GM19193 (cell line): ENCODE data around the gene C22orf15.

Source experiments
- POLR2A ChIP-seq: IDR thresholded peaks from 4 replicates; pipeline ENCODE4 v1.6.1; 2011; ENCODE audit not compliant: insufficient read depth, insufficient read length; ENCODE audit errors: extremely low read depth

Gene C22orf15

DNA sequence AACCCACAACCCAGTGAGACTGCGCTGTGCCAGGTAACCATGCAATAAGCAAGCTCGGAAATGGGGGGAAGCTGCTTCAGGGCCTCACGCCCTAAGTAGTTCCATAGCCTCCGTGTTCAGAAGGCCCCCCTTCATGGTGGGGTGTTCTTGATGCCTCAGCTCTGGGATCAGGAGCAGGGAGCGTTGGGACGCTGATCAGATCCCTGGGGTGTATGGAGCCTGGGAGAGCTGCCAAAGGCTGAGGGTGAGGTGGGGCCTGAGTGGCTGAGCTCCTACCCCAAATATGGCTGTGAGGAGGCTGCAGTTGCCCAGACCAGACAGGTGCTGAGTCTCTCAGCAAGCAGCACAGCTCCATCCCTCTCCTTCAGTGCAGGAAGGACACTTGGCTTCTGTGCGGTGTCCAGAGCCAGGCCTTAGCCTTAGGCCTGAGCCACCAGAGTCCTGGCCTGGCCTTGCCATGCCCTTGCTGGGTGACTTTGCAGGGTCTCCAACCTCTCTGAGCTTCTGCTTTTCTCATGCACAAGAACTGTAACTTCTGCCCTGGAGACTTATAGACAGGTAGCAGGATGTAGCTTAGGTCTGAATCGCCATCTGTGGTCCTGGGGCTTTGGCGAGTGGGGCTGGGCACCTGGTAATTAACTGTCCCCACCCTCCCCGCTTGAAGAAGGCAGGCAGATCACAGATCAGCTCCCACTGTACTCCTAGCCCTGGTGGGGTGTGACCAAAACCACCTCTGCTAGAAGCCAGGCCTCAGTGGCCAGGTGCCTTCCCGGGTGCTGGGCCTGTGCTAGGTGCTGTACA lies 15.2 kb downstream of the C22orf15 start:
- TF ChIP-seq POLR2A = no peak

DNA sequence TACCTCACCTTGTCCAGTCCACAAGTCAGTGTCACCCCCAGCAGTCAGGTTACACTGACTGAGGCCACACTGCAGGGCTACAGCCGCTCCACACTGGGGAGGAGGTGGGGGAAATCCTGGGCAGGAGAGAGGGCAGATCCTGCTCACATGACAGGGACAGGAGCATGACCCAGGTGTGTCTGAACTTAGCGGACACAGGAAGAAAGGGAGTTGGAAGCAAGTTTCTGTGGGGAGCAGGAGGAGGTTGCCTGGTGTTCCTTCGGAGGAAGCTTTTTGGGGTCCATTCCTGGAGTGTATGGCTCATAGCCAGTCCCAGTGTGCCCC lies 15.7 kb downstream of the C22orf15 start:
- TF ChIP-seq POLR2A = no peak

DNA sequence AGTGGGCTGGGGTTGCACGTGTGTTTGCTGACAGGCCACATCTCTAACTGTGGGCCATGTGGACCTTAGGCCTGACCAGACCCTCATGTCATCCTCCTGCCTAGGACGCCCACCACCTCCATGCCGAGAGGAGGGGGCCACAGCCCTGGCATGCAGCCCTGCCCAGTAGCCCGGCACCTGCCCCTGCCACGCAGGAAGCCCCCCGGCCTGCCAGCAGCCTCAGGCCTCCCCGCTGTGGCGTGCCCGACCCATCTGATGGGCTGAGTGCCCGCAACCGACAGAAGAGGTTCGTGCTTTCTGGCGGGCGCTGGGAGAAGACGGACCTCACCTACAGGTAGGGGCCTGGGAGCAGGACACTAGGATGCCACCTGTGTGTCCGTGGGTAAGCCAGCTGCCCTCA lies 16.3 kb downstream of the C22orf15 start:
- no peak for TF ChIP-seq POLR2A

DNA sequence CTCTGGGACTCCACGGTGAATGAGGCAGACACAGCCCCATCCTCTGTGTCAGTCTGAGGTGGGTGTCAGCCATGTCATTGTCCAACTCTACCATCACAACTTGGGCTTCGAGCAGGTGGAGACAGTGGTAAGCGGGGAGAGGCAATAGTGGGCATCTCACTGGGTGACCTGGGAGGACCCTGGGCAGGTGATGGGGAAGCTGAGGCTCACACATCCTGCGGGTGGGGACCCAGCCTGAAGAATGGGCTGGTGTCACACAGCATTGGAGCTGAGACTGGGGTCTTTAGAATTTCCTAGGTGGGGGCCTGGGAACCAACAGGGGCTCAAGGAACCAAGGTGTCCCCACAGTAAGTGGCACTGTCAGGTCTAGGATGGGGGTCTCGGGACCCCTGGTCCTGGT lies 16.9 kb downstream of the C22orf15 start:
- TF ChIP-seq POLR2A = no peak

DNA sequence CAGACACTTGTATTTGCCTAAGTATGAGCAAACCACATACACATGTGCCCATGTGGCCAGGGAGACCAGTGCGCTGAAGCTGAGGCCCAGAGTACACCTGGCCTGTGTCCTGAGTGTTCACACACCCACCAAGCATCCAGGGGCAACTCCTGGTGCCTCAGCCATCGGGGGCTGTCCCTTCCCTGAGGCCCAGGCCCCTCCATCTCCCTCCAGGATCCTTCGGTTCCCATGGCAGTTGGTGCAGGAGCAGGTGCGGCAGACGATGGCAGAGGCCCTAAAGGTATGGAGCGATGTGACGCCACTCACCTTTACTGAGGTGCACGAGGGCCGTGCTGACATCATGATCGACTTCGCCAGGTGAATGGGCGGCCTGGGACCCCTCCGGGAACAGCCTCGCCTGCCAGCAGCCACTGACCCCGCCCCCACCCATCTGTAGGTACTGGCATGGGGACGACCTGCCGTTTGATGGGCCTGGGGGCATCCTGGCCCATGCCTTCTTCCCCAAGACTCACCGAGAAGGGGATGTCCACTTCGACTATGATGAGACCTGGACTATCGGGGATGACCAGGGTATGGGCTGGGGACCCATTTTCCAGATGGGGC lies 17.5 kb downstream of the C22orf15 start:
- no peak for TF ChIP-seq POLR2A

DNA sequence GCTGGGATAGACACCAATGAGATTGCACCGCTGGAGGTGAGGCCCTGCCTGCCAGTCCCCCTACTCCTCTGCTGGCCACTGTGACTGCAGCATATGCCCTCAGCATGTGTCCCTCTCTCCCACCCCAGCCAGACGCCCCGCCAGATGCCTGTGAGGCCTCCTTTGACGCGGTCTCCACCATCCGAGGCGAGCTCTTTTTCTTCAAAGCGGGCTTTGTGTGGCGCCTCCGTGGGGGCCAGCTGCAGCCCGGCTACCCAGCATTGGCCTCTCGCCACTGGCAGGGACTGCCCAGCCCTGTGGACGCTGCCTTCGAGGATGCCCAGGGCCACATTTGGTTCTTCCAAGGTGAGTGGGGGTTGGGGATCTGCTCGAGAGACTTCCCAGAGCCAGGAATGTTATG lies 18.3 kb downstream of the C22orf15 start:
- TF ChIP-seq POLR2A = no peak

DNA sequence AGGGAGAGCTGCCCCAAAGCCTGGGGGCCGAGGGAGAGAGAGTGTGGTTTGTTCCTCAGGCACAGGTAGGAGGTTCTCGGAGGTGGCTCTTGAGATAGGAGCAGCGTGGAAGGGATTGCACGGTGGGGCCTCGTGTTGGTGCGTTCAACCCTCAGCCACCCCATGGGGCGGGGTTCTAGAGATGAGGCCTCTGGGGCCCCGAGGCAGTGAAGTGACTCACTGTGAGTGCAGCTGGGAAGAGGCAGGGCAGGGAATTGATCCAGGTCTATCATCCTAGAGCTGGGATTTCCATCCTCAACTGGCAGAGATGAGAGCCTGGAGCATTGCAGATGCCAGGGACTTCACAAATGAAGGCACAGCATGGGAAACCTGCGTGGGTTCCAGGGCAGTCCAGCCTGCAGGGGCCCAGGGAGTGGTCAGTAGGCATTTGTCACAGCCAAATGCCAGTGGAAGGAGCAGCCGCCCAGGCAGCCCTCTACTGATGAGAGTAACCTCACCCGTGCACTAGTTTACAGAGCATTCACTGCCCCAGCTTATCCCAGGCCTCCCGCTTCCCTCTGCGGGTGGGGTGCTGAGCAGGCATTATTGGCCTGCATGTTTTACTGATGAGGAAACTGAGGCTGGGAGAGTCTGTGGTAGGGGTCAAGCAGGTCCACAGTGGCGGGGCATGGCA lies 18.9 kb downstream of the C22orf15 start:
- TF ChIP-seq POLR2A = no peak

DNA sequence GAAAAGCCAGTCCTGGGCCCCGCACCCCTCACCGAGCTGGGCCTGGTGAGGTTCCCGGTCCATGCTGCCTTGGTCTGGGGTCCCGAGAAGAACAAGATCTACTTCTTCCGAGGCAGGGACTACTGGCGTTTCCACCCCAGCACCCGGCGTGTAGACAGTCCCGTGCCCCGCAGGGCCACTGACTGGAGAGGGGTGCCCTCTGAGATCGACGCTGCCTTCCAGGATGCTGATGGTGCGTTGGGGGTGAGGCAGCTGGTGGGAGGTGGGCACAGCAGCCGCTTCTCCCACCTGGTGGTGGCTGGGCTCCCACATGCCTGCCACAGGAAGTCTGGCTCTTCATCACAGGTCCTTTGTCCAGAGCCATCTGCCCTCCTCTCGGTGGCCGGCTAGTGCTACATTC lies 19.5 kb downstream of the C22orf15 start:
- no peak for TF ChIP-seq POLR2A

DNA sequence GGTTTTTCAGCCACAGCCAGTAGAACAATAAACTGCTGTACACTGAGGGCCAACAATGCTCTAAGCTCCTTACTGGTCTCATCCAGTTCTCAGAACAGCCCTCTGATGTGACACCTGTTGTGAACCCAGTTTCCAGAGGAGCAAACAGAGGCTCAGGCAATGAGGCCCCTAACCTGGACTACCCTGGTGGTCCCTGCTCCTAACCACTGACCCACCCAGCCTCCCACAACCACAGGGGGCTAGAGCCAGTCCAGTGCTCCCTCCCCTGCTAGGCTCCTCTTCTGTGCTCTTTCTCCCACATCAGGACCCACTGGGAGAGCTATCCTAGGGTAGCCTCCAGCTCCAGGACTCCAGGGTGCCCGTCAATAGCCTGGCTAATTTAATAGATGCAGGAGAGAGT lies 19.9 kb downstream of the C22orf15 start:
- TF ChIP-seq POLR2A = no peak

DNA sequence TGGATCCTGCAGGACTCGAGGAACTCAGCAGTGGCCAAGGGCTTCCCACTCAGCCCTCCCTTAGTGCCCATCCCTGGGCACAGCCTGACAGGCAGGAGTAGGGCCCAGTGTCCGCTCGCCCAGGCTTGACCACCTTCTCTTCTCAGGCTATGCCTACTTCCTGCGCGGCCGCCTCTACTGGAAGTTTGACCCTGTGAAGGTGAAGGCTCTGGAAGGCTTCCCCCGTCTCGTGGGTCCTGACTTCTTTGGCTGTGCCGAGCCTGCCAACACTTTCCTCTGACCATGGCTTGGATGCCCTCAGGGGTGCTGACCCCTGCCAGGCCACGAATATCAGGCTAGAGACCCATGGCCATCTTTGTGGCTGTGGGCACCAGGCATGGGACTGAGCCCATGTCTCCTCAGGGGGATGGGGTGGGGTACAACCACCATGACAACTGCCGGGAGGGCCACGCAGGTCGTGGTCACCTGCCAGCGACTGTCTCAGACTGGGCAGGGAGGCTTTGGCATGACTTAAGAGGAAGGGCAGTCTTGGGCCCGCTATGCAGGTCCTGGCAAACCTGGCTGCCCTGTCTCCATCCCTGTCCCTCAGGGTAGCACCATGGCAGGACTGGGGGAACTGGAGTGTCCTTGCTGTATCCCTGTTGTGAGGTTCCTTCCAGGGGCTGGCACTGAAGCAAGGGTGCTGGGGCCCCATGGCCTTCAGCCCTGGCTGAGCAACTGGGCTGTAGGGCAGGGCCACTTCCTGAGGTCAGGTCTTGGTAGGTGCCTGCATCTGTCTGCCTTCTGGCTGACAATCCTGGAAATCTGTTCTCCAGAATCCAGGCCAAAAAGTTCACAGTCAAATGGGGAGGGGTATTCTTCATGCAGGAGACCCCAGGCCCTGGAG lies 20.7 kb downstream of the C22orf15 start:
- no peak for TF ChIP-seq POLR2A

DNA sequence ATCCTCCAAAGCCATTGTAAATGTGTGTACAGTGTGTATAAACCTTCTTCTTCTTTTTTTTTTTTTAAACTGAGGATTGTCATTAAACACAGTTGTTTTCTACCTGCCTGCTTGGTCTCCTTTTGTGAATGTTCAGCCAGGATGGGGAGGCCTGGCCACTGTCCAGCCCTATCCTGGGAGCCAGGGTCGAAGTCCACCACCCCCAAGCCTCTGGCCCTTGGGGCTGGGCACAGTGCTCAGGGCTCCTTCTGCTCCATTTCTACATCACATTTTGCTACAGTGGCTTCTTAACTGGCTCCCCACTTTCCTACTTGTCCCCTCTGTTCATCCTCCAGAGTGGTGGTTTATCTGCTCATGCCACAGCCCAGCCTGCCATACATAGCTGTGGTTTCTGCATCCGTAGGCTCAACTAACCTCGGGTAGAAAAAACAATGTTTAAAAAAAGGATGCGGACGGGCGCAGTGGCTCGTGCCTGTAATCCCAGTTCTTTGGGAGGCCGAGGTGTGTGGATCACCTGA lies 21.5 kb downstream of the C22orf15 start:
- TF ChIP-seq POLR2A = no peak

DNA sequence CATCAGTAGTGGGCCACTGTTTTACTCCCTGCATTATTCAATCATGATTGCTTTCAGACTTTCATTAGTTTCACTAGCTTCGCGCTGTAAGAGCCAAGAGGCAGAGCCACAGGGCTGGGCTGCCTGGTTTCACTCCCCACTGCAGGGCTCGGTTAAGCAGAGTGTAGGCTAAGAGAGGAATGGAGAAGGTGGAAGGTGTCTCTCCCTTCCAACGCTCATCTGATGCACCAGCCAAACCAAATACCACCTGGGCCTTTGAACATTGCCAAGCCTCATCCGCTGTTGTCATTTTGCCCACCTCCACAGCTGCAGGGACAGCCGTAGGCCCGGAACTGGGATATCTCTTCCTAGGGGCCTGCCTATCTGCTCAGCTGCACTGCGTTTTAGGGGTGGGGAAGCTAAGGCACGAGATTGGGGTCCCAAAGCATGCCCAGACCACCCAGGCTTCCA lies 23.5 kb downstream of the C22orf15 start:
- no peak for TF ChIP-seq POLR2A

DNA sequence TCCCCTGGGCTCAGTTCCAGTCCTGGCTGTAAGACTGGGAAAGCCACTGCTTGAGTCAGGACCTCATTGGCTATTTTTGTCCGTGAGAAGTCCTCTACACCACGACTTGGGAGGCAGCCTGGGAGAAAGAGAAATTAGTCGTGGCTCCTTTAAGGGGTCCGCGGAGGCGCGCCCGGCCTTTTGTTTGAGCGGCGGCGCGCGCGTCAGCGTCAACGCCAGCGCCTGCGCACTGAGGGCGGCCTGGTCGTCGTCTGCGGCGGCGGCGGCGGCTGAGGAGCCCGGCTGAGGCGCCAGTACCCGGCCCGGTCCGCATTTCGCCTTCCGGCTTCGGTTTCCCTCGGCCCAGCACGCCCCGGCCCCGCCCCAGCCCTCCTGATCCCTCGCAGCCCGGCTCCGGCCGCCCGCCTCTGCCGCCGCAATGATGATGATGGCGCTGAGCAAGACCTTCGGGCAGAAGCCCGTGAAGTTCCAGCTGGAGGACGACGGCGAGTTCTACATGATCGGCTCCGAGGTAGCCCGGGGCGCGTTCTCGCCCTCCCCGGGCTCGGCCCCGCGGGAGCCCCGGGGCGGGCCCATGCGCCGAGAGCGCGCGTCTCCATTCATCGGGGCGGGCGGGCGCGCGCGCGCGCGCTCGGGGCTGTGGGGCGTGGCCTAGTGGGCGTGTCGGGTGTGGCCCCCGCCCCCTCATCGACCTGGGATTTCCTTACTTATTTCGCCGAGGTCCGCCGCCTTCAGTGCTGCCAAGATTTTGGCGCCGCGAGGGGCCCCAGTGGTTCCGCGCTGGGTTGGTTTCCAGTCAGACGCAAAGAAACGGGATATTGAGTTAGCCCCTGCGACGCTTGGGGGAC lies 24.2 kb downstream of the C22orf15 start, which contains the start of gene SMARCB1:
SMARCB1 (plus strand) TSS at position 215 of the 848 bp plus-strand sequence; CDS start at position 419, 204 bp downstream.
- TF ChIP-seq POLR2A = peak; percentile 88

DNA sequence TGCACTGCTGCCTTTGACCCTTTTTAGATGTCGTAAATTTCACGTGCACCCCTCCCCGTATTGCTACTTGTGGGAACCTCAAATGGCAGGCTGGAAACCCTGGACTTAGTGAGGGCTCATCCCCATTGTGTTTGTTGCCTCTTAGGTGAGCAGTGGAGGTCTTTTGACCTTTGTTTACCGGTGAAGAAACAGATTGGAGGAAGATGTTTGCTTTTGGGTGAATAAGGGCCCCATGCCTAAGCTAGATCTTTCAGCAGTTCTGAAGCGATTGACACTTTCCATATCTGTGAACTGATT lies 24.8 kb downstream of the C22orf15 start:
- TF ChIP-seq POLR2A = no peak
